MCF 10A (cell line): ENCODE results near the gene ARHGAP10. TPM values are rescaled to one million over a fixed set of nuclear protein-coding genes. Genes with fewer than 3 reads are reported as not detected.

ENCODE experiments used
- BruUV-seq: library from RNA; stranded (reverse); fragments of 400-500 nt; replicated peaks from 2 replicates; lab custom pipeline; 2021; lab: Mats Ljungman, UMichigan
- CTCF ChIA-PET: fragments of 300-600 bp; sonication (Branson Sonifier 250); formaldehyde crosslinking; extraction: SDS; loops from one replicate; lab custom pipeline; 2021; ENCODE audit warnings: antibody characterized with exemption, inconsistent platforms; lab: Yijun Ruan, JAX
- POLR2A ChIA-PET: fragments of 300-600, 350-650 bp; sonication (Branson Sonifier 250); formaldehyde crosslinking; extraction: SDS; loops from one replicate; lab custom pipeline; 2020; ENCODE audit warnings: antibody characterized with exemption, inconsistent platforms; lab: Yijun Ruan, JAX
- DNase-seq: peaks from one replicate; pipeline ENCODE4 v3.0.0-alpha.2; 2018; ENCODE audit not compliant: unreplicated experiment
- H3K27ac Mint-ChIP-seq: one replicate; pipeline ENCODE4 v1.8.0; 2022; ENCODE audit warnings: mild to moderate bottlenecking, low read depth, mixed read lengths; ENCODE audit not compliant: unreplicated experiment
- H3K27me3 Mint-ChIP-seq: one replicate; pipeline ENCODE4 v1.8.0; 2022; ENCODE audit warnings: mixed read lengths; ENCODE audit not compliant: insufficient read depth, unreplicated experiment
- H3K36me3 Mint-ChIP-seq: one replicate; pipeline ENCODE4 v1.8.0; 2022; ENCODE audit warnings: mild to moderate bottlenecking, moderate library complexity, mixed read lengths; ENCODE audit not compliant: insufficient read depth, unreplicated experiment
- H3K4me1 Mint-ChIP-seq: one replicate; pipeline ENCODE4 v1.8.0; 2022; ENCODE audit warnings: mixed read lengths; ENCODE audit not compliant: insufficient read depth, unreplicated experiment
- H3K4me3 Mint-ChIP-seq: one replicate; pipeline ENCODE4 v1.8.0; 2022; ENCODE audit warnings: mild to moderate bottlenecking, moderate library complexity, mixed read lengths; ENCODE audit not compliant: unreplicated experiment
- H3K9me3 Mint-ChIP-seq: one replicate; pipeline ENCODE4 v1.8.0; 2022; ENCODE audit warnings: mixed read lengths; ENCODE audit not compliant: unreplicated experiment
- CTCF ChIP-seq: fragments of 200-600 bp; IDR thresholded peaks from one replicate; pipeline ENCODE4 v1.8.0; 2022; ENCODE audit warnings: antibody characterized with exemption, mild to moderate bottlenecking; ENCODE audit not compliant: unreplicated experiment
- intact Hi-C: fragments of 100-400 bp; cut with micrococcal nuclease; formaldehyde crosslinking; loops from 2 replicates; pipeline ENCODE4 v1.14.1; 2022
- total RNA-seq: library from RNA; stranded (reverse); gene quantifications from 2 replicates; pipeline ENCODE4 v1.2.3, GENCODE V29; 2022

The ARHGAP10 gene
- total RNA-seq, 1 experiment from 2014 or later: 22.4 TPM

GRCh38 chr4:147820975-147821374 is 89.1 kb downstream of the ARHGAP10 start:
- Mint-ChIP-seq H3K36me3 (peaks cover 12% of the 10 kb centered on the region), H3K9me3 (no peaks in the 10 kb centered on the region), H3K27me3 (no peaks in the 10 kb centered on the region), H3K4me1 (peaks cover 46% of the 10 kb centered on the region), H3K4me3 (peak overlapping the region; percentile 50), H3K27ac (peak overlapping the region; percentile 84)
- CTCF ChIA-PET: interaction anchor here (0.9 to 2.5 kb wide), 3 partner anchors 10 to 67 kb away, joined by 4 to 12 read pairs (median 4); no protein-coding TSS in a partner anchor
- intact Hi-C loops: no loop called here
- BruUV-seq: no TSS peak
- DNase-seq: peak; percentile 92
- POLR2A ChIA-PET: interaction anchor here (0.6 to 5.1 kb wide), 12 partner anchors 9 to 204 kb away, joined by 3 to 54 read pairs (median 5); partner anchors contain the start of genes ARHGAP10, PRMT9 and TMEM184C
- no peak for TF ChIP-seq CTCF

GRCh38 chr4:147821555-147821954 is 89.7 kb downstream of the ARHGAP10 start:
- BruUV-seq: no TSS peak
- H3K27me3 Mint-ChIP-seq: no peaks in the 10 kb centered on the region
- H3K36me3 Mint-ChIP-seq: peaks cover 18% of the 10 kb centered on the region
- ChIA-PET POLR2A (interaction anchor here (0.6 to 5.1 kb wide), 17 partner anchors 9 to 204 kb away, joined by 3 to 54 read pairs (median 4); partner anchors contain the start of genes ARHGAP10, PRMT9 and TMEM184C), CTCF (interaction anchor here (0.6 to 2.5 kb wide), 7 partner anchors 10 to 419 kb away, joined by 3 to 12 read pairs (median 4); no protein-coding TSS in a partner anchor)
- intact Hi-C loops: no loop called here
- no peak for TF ChIP-seq CTCF
- H3K4me3 Mint-ChIP-seq: no peak overlapping the region
- peaks cover 52% of the 10 kb centered on the region for H3K4me1 Mint-ChIP-seq
- H3K9me3 Mint-ChIP-seq: no peaks in the 10 kb centered on the region
- peak; percentile 22 for DNase-seq
- H3K27ac Mint-ChIP-seq: peak overlapping the region; percentile 84

- ChIA-PET CTCF (interaction anchor here (0.6 to 2.6 kb wide), 11 partner anchors 9 to 419 kb away, joined by 3 to 19 read pairs (median 4); no protein-coding TSS in a partner anchor), POLR2A (interaction anchor here (0.6 to 5.1 kb wide), 17 partner anchors 8 to 205 kb away, joined by 3 to 54 read pairs (median 5); partner anchors contain the start of genes ARHGAP10, PRMT9 and TMEM184C)
- H3K36me3 Mint-ChIP-seq: peaks cover 24% of the 10 kb centered on the region
- peak; percentile 99 for DNase-seq
- no peaks in the 10 kb centered on the region for H3K9me3 Mint-ChIP-seq
- H3K27me3 Mint-ChIP-seq: no peaks in the 10 kb centered on the region
- H3K4me1 Mint-ChIP-seq: peaks cover 53% of the 10 kb centered on the region
- H3K27ac Mint-ChIP-seq: peak overlapping the region; percentile 81
- intact Hi-C loops: no loop called here
- no TSS peak for BruUV-seq
- peak overlapping the region; percentile 54 for H3K4me3 Mint-ChIP-seq
- no peak for TF ChIP-seq CTCF
Observed at GRCh38 chr4:147822128-147822527, 90.2 kb downstream of the ARHGAP10 start.

- no peak for DNase-seq
- Mint-ChIP-seq H3K27me3 (no peaks in the 10 kb centered on the region), H3K9me3 (no peaks in the 10 kb centered on the region), H3K4me1 (peaks cover 50% of the 10 kb centered on the region), H3K27ac (no peak overlapping the region), H3K4me3 (no peak overlapping the region), H3K36me3 (peaks cover 32% of the 10 kb centered on the region)
- TF ChIP-seq CTCF: no peak
- ChIA-PET CTCF (interaction anchor here (0.6 to 2.6 kb wide), 15 partner anchors 8 to 1515 kb away, joined by 3 to 19 read pairs (median 3); partner anchors contain the start of gene ARHGAP10), POLR2A (interaction anchor here (0.6 to 5.1 kb wide), 13 partner anchors 7 to 206 kb away, joined by 3 to 54 read pairs (median 5); partner anchors contain the start of genes ARHGAP10, PRMT9 and TMEM184C)
- BruUV-seq: no TSS peak
- intact Hi-C loops: no loop called here
Observed at GRCh38 chr4:147823130-147823529, 91.2 kb downstream of the ARHGAP10 start.
